SU-DHL-6 (cell line): ENCODE measurements around the gene CTCF.

ENCODE experiments used
- H2AFZ ChIP-seq: fragments of 200-600 bp; sonication (generic); 2 replicates; pipeline ENCODE4 v1.6.1; 2014; ENCODE audit warnings: low read depth, mild to moderate bottlenecking, moderate library complexity, mixed read lengths, antibody characterized with exemption, low read length; ENCODE audit not compliant: severe bottlenecking
- H3F3A ChIP-seq: fragments of 200-600 bp; shearing (Covaris generic); 2 replicates; pipeline ENCODE4 v1.6.0; 2016; ENCODE audit warnings: antibody characterized with exemption, mild to moderate bottlenecking; ENCODE audit not compliant: insufficient read depth
- H3K27ac ChIP-seq: fragments of 200-600 bp; sonication (generic); 2 replicates; pipeline ENCODE4 v1.5.1; 2016; ENCODE audit warnings: low read depth, mild to moderate bottlenecking, low read length, moderate library complexity, mixed read lengths
- H3K27me3 ChIP-seq: fragments of 200-600 bp; sonication (generic), shearing (Covaris generic); 2 replicates; pipeline ENCODE4 v1.6.0; 2014; ENCODE audit warnings: mild to moderate bottlenecking, low read length
- H3K36me3 ChIP-seq: fragments of 200-600 bp; sonication (generic); 2 replicates; pipeline ENCODE4 v1.6.1; 2014; ENCODE audit warnings: mild to moderate bottlenecking, low read length, mixed read lengths
- H3K4me2 ChIP-seq: fragments of 300-600, 200-600 bp; shearing (Covaris generic), sonication (generic); 2 replicates; pipeline ENCODE4 v1.6.0; 2014; ENCODE audit warnings: low read length, low read depth, mild to moderate bottlenecking; ENCODE audit not compliant: poor library complexity, severe bottlenecking
- H3K4me3 ChIP-seq: fragments of 200-600 bp; sonication (generic); 2 replicates; pipeline ENCODE4 v1.5.1; 2014; ENCODE audit warnings: antibody characterized with exemption, low read length, mild to moderate bottlenecking, mixed read lengths; ENCODE audit not compliant: insufficient read depth, poor library complexity, severe bottlenecking
- H3K79me2 ChIP-seq: fragments of 200-600 bp; sonication (generic); 2 replicates; pipeline ENCODE4 v1.6.1; 2014; ENCODE audit warnings: mild to moderate bottlenecking, low read length, moderate library complexity; ENCODE audit not compliant: insufficient read depth
- H3K9ac ChIP-seq: fragments of 200-600 bp; sonication (generic); 2 replicates; pipeline ENCODE4 v1.7.0; 2014; ENCODE audit warnings: mild to moderate bottlenecking, low read length
- H3K9me2 ChIP-seq: fragments of 200-600 bp; sonication (generic); replicated peaks from 2 replicates; pipeline ENCODE4 v1.6.1; 2014; ENCODE audit warnings: low read length; ENCODE audit not compliant: insufficient read depth
- H3K9me3 ChIP-seq: fragments of 200-600 bp; sonication (generic); 2 replicates; pipeline ENCODE4 v1.6.1; 2014; ENCODE audit warnings: low read length, mixed read lengths; ENCODE audit not compliant: insufficient read depth
- H4K20me1 ChIP-seq: fragments of 200-600 bp; sonication (generic); 2 replicates; pipeline ENCODE4 v1.6.1; 2014; ENCODE audit warnings: low read depth, mild to moderate bottlenecking, antibody characterized with exemption, low read length, moderate library complexity, mixed read lengths
- CTCF ChIP-seq: fragments of 200-600 bp; sonication (generic); IDR thresholded peaks from one replicate; pipeline ENCODE4 v1.5.1; 2017; ENCODE audit warnings: antibody characterized with exemption, mild to moderate bottlenecking, low read length, moderate library complexity; ENCODE audit not compliant: insufficient read depth, poor library complexity, severe bottlenecking
- EZH2phosphoT487 ChIP-seq: fragments of 200-600 bp; sonication (generic), shearing (Covaris generic); conservative IDR thresholded peaks from 2 replicates; pipeline ENCODE4 v1.6.1; 2018; ENCODE audit warnings: mild to moderate bottlenecking, antibody characterized with exemption, low read length, moderate library complexity, mixed read lengths

CTCF gene

GRCh38 chr16:67651039-67651438 lies 88.7 kb downstream of the CTCF start:
- Histone ChIP-seq H2AFZ (no peak overlapping the region), H3K4me3 (no peak overlapping the region), H3K79me2 (no peaks in the 10 kb centered on the region; the same call in 1 of the 2 replicates), H3F3A (peaks cover 7% of the 10 kb centered on the region; the same call in 1 of the 2 replicates), H3K9me3 (no peaks in the 10 kb centered on the region), H3K9ac (no peak overlapping the region), H3K9me2 (no peaks in the 10 kb centered on the region), H3K27ac (no peak overlapping the region), H3K4me2 (no peak overlapping the region), H4K20me1 (no peaks in the 10 kb centered on the region), H3K27me3 (no peaks in the 10 kb centered on the region), H3K36me3 (no peaks in the 10 kb centered on the region)
- TF ChIP-seq EZH2phosphoT487 (no peak), CTCF (no peak)

GRCh38 chr16:67651847-67652246 lies 89.5 kb downstream of the CTCF start:
- Histone ChIP-seq H3K79me2 (no peaks in the 10 kb centered on the region), H3K9me2 (no peaks in the 10 kb centered on the region), H3K27ac (no peak overlapping the region), H2AFZ (no peak overlapping the region), H3K27me3 (no peaks in the 10 kb centered on the region), H3K4me2 (no peak overlapping the region), H3F3A (peaks cover 7% of the 10 kb centered on the region; the same call in 1 of the 2 replicates), H3K9ac (no peak overlapping the region), H3K9me3 (no peaks in the 10 kb centered on the region), H3K36me3 (no peaks in the 10 kb centered on the region), H4K20me1 (no peaks in the 10 kb centered on the region), H3K4me3 (no peak overlapping the region)
- TF ChIP-seq EZH2phosphoT487 (no peak), CTCF (no peak)

- Histone ChIP-seq H3K27ac (no peak overlapping the region), H3K27me3 (no peaks in the 10 kb centered on the region), H4K20me1 (no peaks in the 10 kb centered on the region), H3K9ac (no peak overlapping the region), H3K9me2 (no peaks in the 10 kb centered on the region), H3F3A (peaks cover 7% of the 10 kb centered on the region; the same call in 1 of the 2 replicates), H3K4me2 (no peak overlapping the region), H2AFZ (no peak overlapping the region), H3K79me2 (no peaks in the 10 kb centered on the region), H3K36me3 (no peaks in the 10 kb centered on the region), H3K9me3 (no peaks in the 10 kb centered on the region), H3K4me3 (no peak overlapping the region)
- TF ChIP-seq CTCF (no peak), EZH2phosphoT487 (no peak)
These were observed 90.3 kb downstream of the CTCF start for GRCh38 chr16:67652578-67653127.
